SU-DHL-6 (cell line): Measurements from ENCODE around the gene AEN.

Source experiments
- EZH2phosphoT487 ChIP-seq: fragments of 200-600 bp; sonication (generic), shearing (Covaris generic); conservative IDR thresholded peaks from 2 replicates; pipeline ENCODE4 v1.6.1; 2018; ENCODE audit warnings: mild to moderate bottlenecking, antibody characterized with exemption, low read length, moderate library complexity, mixed read lengths
- TF ChIP-seq, protein P1 (sequence below): fragments of 200-600 bp; sonication (generic); IDR thresholded peaks from one replicate; pipeline ENCODE4 v1.5.1; 2017; ENCODE audit warnings: antibody characterized with exemption, mild to moderate bottlenecking, low read length, moderate library complexity; ENCODE audit not compliant: insufficient read depth, poor library complexity, severe bottlenecking

DNA sequence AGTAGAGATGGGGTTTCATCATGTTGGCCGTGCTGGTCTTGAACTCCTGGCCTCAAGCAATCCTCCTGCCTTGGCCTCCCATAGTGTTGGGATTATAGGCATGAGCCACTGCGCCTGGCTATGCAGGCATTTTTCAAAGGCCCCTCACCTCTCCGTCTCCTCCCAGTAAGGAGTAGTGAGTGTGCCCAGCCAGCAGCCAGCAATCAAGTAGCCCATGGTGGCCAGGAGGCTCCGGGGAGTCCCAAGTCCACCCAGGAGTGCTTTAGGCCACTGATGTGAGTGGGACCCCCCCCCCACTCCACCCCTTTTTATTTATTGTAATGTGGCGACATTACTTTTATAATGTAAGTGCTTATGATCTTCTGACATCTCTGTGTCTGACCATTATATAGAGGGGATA is 25.8 kb downstream of the AEN start:
- TF ChIP-seq EZH2phosphoT487: no peak
- TF ChIP-seq, protein P1, sequence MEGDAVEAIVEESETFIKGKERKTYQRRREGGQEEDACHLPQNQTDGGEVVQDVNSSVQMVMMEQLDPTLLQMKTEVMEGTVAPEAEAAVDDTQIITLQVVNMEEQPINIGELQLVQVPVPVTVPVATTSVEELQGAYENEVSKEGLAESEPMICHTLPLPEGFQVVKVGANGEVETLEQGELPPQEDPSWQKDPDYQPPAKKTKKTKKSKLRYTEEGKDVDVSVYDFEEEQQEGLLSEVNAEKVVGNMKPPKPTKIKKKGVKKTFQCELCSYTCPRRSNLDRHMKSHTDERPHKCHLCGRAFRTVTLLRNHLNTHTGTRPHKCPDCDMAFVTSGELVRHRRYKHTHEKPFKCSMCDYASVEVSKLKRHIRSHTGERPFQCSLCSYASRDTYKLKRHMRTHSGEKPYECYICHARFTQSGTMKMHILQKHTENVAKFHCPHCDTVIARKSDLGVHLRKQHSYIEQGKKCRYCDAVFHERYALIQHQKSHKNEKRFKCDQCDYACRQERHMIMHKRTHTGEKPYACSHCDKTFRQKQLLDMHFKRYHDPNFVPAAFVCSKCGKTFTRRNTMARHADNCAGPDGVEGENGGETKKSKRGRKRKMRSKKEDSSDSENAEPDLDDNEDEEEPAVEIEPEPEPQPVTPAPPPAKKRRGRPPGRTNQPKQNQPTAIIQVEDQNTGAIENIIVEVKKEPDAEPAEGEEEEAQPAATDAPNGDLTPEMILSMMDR: no peak
